Glomerular visceral epithelial cell (primary cell): ENCODE results near the gene ENPP5.

Source experiments
- DNase-seq: peaks from one replicate; pipeline ENCODE4 v3.0.0-alpha.2; 2016; ENCODE audit errors: extremely low spot score

The ENPP5 gene, protein sequence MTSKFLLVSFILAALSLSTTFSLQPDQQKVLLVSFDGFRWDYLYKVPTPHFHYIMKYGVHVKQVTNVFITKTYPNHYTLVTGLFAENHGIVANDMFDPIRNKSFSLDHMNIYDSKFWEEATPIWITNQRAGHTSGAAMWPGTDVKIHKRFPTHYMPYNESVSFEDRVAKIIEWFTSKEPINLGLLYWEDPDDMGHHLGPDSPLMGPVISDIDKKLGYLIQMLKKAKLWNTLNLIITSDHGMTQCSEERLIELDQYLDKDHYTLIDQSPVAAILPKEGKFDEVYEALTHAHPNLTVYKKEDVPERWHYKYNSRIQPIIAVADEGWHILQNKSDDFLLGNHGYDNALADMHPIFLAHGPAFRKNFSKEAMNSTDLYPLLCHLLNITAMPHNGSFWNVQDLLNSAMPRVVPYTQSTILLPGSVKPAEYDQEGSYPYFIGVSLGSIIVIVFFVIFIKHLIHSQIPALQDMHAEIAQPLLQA

DNA sequence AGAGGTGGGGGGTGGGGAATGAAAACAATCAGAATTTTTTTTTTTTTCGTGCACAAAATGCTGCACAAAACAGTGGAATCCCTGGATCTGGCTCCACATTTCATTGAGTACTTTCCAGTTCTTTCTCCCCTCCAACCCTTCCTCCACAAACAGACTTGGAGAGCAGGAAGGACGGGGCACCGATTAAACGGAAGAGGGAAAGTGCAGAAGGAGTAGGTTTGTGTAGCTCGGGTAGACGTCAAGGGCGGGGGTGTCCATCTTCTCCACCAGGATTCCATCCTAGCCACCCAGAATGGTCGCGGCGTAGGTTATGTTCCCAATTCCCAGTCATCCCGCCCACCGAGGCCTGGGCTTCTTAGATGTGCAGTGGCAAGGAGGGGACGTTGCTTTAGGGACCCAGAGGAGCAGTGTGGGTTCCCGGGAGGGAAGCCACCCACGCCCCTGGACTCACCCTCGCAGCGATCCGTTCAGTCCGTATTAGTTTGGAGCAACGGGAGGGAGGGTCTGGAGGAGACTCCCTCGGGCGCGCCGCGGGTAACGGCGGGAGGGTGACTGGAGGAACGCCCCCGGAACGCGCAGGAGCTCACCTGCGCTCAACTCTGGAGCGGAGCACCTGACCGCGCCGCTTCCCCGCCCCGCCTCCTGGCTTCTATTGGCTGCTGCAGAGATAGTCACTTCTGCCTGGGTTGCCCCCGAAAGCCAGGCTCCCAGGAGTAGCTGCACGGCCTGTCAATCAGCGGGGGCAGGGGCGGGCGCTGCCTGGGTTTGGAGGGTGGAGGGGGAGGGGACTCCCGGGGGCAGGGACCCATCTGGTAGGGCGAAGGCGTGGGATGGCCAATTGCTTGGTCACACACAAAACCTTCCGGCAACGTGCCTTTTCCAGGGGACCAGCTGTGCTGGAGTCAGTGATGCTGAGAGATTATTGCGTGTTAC, at the start of gene ENPP5:
TSS of gene ENPP5 (minus strand) at position 624 of the 933 bp plus-strand sequence. CDS start 2,718 bp downstream, outside the sequence.
- DNase-seq: peak; percentile 69

DNA sequence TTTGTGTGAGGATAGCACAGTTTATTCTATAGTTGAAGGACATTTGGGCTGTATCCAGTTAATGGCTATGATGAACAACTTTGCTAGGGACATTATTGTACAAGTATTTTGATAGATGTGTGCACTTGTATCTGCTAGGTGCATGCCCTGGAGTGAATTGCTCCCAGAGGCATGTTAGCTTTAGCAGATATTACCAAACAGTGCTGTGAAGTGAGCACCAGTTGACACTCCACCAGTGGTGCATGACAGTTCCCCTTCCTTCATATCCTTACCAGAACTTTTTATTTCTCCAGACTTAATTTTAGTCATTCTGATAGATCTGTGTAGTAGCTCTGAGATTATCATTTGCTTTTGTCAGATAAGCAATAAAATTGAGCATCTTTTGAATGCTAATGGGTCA, 48.9 kb upstream of the ENPP5 start:
- no peak for DNase-seq

DNA sequence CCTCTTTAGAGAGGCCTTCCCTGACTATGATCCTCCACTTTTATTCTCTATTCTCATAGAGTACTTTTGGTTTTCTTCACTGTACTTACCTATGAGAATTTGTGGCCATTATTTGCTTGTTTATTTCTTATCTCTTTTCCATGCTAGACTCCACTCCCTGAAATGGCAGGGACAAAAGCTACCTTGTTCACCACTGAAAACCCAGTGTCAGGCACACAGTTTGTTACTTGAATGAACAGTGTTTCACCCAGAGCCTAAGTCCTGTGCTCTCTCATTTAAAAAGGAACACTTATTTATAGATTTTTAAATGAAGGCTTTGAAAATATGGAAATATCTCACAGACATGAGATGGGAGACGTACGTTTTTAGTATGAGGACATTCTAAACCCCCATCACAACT, 47.7 kb upstream of the ENPP5 start:
- no peak for DNase-seq

DNA sequence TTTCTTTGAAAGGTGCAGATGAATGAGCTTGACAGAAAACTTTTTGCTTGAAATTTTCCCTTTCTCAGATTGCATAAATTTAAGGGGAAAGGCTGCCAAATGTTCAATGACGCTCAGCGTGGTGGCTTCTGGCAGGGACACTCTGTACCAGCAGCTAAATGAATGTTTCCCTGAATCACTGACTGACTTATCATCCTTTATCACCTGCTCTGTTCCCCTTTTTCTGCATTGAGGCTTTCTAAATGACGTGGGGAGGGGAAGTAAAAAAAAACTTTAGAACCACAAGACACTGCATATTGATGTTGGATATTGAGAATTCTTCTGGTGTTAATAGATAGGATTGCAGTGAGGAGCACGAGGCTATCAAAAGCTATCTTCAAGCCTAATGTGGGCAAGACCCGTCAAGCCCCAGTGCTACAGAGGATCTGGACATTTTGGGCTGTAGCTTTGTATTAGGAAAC, 46.9 kb upstream of the ENPP5 start:
- DNase-seq: no peak

DNA sequence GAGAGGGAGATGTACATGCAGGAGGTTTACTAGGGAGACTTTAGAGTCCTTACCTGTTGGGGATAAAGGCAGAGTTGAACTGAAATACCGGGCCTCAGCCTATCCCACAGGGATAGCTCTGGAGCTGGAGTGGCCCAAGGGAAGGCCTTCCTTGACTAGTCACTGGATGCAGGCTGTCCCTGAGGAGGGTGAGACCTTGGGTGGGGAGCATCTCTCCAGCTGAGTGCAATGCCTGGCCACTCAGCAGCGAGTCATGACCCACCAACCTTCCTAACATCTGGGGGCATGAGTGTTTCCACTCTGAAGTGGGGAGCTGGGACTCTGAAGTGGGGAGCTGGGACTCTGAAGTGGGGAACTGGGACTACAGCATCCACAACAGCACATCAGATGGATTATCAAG, 46.1 kb upstream of the ENPP5 start:
- DNase-seq: no peak

DNA sequence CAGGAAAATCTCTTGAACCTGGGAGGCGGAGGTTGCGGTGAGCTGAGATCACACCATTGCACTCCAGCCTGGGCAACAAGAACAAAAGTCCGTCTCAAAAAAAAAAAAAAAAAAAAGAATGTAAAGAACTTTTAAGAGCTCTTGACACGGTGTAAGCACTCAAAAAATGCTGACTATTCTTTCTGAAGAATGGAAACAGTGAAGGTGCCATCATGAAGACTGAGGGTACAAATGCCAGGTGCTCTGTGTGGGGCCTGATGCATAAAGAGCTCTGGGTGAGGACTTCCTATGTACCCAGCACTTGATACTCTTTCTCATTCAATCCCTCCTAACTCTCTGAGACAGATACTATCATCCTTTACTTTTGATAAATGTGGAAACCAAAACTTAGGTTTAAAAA, 45.0 kb upstream of the ENPP5 start:
- DNase-seq: no peak

DNA sequence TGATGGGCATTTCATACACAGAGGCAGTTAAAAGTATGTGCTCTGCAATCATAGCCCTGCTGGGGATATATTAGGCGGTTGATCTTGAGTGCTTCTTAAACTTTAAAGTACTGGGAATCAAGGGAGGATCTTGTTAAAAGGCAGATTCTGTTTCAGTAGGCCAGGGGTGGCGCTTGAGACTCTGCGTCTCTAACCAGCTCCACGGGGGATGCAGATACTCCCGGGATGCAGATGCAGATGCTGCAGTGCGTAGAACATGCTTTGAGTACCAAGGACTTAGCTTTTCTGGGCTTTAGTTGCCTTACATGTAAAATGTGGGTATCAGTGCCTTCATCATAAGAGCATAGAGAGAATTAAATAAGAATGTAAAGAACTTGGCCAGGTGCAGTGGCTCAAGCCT, 44.4 kb upstream of the ENPP5 start:
- DNase-seq: no peak

DNA sequence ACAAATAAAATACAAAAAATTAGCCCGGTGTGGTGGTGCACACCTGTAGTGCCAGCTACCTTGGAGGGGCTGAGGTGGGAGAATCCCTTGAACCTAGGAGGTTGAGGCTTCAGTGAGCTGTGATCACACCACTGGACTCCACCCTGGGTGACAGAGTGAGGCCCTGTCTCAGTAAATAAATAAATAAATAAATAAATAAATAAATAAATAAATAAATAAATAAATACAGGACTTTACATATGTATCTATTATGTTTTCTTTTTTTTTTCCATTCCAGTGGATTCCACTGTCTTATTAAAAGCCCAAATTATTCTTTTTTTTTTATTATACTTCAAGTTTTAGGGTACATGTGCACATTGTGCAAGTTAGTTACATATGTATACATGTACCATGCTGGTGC, 41.1 kb upstream of the ENPP5 start:
- no peak for DNase-seq

DNA sequence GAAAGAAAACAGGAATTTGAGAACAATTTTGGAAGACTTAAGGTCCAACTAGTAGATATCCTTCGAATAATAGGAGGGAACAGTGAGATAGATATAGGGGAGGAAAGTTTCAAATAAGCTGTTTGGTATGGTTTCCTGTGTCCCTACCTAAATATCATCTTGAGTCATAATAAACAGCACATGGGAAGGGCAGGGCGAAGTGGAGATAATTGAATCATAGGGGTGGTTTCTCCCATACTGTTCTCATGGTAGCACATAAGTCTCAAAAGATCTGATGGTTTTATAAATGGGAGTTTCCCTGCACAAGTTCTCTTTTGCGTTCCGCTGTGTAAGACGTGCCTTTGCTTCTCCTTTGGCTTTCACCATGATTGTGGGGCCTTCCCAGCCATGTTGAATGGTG, 39.5 kb upstream of the ENPP5 start:
- DNase-seq: no peak

DNA sequence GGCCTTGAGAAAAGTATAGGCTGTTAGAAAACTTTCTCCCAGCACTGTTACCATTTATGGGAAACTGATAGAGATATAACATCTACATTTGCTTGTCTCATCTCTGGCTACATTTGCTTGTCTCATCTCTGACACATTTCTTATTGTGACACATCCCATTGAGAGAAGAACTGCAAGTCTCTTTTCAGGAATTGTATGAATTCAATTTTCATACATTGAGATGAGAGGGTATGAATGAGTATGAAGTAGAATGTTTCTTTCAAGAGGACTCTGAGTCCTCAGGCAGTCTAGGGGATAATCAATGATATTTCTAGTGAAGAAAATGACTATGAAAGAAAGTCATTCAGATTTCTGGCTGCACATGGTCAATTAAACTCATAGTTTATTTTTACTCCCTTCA, 37.5 kb upstream of the ENPP5 start:
- DNase-seq: no peak

DNA sequence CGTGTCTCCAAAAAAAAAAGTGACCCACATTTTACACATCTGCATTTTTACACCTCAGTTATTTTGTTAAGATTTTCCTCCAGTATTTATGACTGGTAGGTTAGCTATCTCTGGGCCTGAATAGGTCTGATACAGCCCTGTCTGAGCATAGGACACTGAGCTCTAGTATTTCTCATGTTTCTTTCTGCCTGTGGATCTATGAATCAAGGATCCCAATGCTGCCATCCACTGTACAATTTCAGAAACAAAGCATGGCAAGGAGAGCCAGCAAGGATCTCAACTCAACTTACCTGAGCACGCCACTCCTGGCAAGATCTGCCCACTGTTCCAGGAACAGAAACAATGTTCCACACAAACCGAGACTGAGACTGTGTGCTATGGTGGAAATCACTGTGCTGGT, 36.4 kb upstream of the ENPP5 start:
- DNase-seq: no peak

DNA sequence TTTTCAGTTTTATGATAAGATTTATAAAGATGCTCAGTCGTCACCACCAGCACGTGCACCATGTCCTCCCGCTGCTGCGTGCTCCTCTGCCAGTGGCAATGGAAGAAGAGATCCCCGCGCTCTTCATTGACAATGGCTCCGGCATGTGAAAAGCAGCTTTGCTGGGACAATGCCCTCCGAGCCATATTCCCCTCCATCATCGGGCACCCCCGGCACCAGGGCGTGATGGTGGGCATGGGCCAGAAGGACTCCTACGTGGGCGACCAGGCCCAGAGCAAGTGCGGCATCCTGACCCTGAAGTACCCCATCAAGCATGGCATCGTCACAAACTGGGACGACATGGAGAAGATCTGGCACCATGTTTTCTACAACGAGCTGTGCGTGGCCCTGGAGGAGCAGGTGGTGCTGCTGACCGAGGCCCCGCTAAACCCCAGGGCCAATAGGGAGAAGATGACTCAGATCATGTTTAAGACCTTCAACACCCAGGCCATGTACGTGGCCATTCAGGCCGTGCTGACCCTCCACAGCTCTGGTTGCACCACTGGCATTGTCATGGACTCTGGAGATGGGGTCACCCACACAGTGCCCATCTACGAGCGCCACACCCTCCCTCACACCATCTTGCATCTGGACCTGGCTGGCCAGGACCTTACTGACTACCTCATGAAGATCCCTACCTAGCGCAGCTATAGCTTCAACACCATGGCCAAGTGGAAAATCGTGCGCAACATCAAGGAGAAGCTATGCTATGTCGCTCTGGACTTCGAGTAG, 34.3 kb upstream of the ENPP5 start:
- DNase-seq: no peak

DNA sequence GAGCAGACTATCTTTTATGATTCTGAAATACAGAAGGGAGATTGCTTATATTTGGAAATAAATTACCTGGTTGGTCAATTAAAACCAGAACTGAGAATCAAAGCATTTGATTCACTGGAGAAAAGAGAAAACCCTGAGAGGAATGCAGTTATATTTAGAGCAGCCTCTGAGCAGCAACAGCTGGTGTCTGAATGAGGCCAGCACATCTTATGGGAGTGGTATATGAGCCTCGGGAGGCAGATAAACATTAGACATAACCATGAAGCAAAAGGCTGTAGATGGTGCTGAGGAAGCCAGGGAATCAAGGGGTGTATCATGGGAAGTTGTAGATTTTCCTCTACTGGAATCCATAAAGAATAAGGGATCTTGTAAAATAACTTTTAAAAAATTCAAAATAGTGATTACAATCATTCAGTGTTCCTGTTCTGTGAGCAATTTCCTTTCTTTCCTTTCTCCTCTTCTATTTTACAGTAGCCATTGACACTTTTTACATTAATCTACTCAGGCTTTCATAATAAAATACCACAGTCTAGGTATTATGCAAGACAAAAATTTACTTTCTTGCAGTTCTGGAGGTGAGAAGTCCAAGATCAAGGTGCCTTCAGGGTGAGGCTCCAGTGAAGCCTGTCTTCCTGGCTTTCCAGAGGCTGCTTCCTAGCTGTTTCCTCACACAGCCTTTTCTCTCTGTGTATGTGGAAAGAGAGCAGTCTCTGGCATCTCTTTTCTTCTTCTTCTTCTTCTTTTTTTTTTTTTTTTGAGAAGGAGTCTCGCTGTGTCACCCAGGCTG, 32.8 kb upstream of the ENPP5 start:
- no peak for DNase-seq

DNA sequence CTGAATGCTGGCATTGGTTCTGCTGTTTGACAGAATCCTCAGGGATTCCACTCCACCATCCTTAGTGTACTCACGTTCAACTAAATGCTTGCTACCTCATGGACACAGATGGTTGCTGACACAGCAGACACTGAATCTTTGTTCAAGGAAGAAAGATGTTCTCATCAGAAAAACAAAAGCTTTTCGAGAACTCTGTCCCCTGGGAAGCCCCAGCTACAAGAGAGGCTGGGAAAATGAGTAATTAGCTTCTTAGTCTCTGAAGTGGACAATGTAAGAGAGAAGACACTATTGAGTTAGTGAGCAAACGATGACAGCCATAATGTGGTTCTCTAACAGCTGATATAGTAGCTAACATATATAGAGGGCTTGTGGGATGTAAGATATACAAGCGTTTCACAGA, 30.9 kb upstream of the ENPP5 start:
- no peak for DNase-seq

DNA sequence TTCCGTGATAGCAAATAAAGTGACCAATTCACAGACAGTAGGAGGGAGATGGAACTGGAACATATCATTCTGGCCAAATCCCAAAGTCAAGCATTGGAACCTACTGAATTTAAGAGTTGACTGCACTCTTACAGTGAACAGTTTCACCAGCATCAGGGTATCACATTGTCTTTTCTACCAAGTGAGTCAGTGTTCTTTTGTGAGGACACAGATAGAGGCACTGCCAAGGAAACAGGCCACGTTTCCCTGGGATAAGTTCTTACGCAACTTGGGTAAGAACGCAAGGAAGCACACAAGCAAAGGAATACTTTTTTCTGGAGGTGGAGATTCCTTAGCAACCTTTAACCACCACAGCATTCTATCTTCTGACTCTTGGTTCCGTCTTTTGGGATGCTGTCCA, 28.6 kb upstream of the ENPP5 start:
- DNase-seq: no peak

DNA sequence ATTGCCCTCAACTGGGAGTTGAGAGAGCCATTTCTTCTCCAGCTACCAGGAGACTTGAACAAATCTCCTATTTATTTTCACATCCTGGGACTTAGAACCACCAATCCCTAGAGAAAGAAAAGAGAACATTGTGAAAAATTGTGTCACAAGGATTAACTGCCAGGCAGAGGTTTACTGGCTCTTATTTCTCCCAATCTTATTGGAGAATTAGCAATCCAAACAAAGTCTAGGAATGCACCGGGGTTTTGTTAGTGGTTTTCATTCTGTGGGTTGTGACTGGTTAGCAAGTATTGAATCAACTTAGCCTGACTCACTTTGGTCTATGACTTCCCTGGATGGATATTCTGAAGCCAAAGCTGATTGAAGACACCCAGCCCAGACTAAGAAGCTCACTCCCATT, 21.2 kb upstream of the ENPP5 start:
- peak; percentile 63 for DNase-seq

DNA sequence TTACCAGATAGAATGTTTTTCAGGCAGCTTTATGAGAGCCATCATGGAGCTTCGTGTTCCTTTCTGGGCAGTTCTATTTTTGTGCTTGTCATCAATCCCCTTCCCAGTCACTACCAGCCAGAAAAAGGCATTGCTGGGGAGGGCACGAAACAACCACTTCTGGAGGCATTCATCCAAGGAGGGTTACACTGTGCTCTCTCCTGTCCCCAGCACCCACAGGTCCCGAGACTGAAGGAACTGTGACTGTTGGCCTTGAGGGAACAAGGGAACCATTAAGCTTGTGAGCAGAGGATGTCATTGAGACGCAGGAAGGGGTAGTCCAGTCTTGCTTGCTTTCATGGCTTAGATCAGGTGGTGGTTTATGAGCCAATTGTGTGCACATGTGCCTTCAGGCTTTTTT, 20.1 kb upstream of the ENPP5 start:
- DNase-seq: no peak

DNA sequence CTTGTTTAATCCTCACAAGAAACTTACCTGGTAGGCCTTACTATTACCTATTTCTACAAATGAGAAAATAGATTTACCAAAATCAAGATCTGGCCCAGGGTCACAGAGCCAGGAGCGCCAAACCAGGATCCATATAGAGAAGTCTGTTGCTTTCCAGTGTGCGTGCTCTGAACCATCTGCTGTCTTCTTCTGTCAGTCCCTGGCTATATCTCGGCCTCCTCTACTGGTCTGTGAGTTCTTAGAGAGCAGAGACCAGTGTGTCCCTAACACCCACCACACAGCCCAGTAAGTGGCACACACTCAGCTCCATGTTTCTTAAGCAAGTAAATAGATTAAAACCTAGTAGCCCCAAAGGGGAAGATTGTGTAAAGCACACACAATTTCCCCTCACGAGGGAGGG, 18.9 kb upstream of the ENPP5 start:
- no peak for DNase-seq

DNA sequence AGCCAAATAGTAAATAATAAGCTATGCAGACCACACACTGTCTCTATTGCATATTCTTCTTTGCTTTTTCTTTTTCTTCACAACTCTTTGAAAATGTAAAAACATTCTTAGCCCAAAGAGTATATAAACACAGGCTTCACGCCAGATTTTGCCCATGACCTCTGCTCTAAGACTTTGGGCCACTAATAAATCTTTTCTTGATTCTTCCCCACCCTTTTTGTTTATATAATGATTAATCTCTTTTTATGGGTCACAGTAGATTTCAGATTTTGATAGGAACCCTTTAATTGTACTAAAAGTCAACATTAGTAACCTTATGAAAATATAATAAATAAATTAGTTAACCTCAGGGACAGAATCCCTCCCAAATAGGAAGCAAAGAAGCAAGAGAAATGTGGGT, 15.8 kb upstream of the ENPP5 start:
- DNase-seq: no peak

DNA sequence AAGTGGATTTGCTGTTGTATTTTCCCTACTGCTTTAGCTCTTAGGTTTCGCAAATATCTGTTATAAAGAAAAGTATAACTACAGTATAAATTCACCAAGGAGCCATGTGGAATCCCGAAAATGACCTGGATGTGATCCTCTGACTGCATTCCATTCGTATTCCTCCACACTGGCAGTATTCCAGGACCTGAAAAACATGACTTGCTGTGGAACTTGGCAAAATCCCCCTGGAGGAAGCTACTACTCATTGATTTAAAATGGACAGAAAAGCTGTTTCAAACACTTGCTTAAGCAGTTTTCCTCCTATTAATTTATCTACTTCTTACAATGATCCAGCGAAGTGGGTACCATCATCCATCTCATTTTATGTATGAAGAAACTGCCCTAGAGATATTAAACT, 13.3 kb upstream of the ENPP5 start:
- DNase-seq: peak; percentile 75

DNA sequence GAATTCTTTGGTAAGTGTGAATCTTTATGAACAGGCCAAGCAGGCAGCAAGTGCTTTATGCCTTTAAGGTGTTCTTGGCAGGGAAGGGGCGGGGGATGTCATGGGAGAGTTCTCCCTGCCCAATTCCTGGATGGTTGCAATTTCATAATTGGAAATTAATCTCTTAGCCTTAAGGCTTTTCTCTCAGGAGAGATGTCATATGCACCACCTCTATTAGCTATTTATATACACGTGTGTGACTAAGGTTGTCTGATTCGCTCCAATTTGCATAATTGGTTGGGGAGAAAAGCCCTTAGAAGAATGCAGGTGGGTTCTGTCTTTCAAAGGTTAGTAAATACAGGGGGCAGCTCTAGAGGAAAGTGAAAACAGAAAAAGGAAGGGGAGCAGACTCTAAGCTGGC, 5.2 kb upstream of the ENPP5 start:
- no peak for DNase-seq
